Glomerular visceral epithelial cell (primary cell): ENCODE measurements around the gene EPHX1.
A peak's percentile ranks its signal among the peaks of the same experiment; 100 is the strongest.
"Not testable (repeated sequence)": the region's sequence is repeated elsewhere in the genome, so short reads cannot be mapped to it uniquely, and the experiment has no call there.

ENCODE experiments used
- DNase-seq: peaks from one replicate; pipeline ENCODE4 v3.0.0-alpha.2; 2016; ENCODE audit errors: extremely low spot score

EPHX1 gene

DNA sequence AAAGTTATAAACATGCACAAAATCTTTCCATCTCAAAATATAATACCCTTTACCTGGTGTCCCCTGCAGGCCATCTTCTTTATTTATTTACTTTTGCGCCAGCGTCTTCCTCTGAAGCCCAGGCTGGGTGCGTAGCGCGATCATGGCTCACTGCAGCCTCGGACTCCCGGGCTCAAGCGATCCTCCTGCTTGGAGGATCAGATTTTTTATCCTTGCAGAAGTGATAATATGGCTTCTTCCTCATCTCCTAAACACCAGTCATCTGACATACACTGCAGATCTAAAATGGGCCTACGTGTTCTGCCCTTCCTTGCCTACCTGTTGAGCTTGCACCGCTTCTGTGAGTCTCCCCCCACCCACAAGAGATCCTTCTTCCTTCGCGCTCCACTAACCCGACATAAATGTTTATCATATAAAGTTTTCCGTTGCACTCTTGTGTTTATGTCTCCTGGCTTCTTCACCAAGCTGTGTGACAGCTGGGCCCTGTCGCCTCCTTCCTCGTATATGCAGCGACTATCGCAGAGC is 32.8 kb upstream of the EPHX1 start:
- no peak for DNase-seq

DNA sequence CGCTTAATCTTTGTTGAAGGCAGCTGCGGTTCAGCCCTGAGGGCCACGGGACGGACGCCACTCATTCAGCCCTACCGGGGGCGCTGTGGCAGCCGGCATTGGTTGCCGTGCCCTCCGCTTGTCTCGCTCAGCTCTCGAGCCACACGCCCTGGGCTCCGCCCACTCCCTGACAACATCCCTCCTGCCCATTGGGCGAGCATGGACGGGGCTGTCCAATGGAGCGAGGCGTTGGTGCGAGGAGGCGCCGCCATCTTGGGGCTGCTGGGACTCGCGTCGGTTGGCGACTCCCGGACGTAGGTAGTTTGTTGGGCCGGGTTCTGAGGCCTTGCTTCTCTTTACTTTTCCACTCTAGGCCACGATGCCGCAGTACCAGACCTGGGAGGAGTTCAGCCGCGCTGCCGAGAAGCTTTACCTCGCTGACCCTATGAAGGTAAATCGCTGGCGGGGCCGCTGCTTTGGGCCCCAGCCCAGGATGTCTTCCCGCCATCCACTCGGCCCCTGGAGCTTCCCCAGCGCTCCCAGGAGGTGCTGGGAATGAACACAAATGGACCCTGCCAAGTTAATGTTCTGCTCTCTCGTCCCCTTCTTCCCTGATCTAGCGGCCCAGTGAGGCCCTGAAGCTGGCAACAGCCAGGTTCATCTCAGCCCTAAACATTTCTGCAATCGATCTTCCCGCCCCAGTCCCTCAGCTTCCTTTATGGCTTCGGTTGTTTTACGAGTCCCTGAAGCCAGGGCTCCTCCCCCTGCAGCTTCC is 32.2 kb upstream of the EPHX1 start, which contains the start of gene SRP9:
SRP9 (plus strand) TSS at position 244 of the 754 bp plus-strand sequence; CDS start at position 359, 115 bp downstream.
- DNase-seq: peak; percentile 99

DNA sequence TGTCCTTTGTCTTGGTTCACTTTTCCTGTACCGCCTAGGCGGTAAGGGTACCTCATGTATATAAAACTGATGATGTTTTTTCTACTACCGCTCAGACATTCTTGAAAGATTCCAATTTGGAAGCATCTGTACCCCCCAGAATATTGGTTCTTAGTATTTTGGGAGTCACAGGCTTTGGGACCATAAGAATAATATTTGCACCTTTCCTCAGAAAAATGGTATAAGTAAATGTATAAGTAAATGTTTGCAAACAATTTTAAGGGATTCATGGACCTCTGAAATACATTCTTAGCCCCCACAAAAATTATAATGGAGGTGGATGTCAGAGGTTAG is 31.6 kb upstream of the EPHX1 start:
- DNase-seq: no peak

DNA sequence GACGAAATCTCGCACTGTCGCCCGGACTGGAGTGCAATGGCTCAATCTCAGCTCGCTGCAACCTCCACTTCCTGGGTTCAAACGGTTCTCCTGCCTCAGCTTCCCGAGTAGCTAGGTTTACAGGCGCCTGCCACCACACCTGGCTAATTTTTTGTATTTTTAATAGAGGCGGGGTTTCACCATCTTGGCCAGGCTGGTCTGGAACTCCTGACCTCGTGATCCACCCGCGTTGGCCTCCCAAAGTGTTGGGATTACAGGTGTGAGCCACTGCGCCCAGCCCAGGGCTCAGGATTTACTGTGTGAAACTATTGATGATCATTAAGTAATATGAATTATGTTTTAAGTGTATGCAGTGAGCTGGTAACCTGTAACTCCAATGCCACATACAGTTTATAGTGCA is 30.8 kb upstream of the EPHX1 start:
- not testable (repeated sequence) for DNase-seq

DNA sequence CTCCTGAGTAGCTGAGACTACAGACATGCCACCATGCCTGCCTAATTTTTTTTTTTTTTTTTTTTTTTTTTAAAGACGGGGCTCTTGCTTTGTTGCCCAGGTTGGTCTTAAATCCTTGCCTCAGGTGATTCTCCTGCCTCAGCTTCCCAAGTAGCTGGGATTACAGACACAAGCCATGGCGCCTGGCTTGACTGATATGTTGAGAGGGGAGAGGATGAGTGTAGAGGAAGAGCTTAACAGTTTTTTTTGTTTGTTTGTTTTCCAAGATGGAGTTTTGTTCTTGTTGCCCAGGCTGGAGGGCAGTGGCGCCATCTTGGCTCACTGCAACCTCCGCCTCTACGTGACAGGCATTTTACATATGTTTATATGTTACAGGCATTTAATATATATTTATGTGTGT is 29.8 kb upstream of the EPHX1 start:
- DNase-seq: no peak

DNA sequence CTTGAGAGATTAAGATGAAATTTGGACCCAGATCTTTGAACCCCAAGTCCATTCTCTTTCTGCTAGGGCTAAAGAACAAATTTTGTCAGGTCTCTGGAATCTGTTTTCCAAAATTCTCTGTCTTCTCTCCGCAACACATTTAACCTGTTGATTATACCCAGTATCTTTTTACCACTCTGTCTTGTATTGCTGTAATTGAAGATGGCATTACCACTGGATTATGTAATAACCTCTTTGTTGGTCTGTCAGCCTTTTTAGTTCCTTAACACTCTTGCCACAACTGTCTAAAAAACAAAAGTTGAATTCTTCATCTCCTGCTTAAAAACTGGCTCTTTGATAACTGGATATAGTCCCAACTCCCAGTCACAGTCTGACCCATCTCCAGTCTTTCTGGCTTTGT is 29.3 kb upstream of the EPHX1 start:
- no peak for DNase-seq

DNA sequence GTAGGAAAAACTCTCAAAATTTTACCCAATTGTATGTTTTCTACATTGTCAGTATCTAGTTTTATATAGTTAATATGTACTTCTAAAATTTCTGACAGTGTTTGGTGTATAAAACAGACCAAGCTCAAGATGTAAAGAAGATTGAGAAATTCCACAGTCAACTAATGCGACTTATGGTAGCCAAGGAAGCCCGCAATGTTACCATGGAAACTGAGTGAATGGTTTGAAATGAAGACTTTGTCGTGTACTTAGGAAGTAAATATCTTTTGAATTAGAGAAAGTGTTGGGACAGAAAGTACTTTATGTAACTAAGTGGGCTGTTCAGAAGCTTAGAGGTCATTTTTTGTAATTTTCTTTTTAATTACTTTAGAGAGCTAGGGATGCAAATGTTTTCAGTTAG is 20.8 kb upstream of the EPHX1 start:
- not testable (repeated sequence) for DNase-seq

DNA sequence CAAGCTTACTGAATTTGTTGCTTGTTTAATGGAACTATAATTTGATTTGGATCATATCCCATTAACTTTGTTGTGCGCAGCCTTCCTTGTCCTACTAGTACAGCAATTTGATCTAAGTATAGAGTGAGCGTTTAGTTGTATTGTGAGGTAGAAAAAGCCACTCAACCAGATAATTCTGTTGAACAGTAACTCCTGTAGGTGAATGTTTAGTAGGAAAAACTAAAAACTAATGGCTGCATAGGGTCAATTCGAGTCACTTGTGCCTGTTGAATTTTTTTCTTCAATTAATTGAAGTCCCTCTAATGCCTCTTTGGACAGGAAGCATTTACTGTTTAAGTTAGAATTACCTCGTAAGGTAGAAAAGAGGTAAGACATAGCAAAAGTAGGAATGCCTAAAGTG is 15.0 kb upstream of the EPHX1 start:
- DNase-seq: no peak

DNA sequence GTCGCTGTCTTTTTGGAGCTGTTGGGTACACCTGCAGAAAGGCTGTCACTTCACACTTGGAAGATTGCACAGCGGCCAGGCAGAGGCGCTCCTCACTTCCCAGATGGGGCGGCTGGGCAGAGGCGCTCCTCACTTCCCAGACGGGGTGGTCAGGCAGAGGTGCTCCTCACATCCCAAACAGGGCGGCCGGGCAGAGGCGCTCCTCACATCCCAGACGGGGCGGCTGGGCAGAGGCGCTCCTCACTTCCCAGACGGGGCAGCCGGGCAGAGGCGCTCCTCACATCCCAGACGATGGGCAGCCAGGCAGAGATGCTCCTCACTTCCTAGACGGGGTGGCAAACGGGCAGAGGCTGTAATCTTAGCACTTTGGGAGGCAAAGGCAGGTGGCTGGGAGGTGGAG is 13.8 kb upstream of the EPHX1 start:
- not testable (repeated sequence) for DNase-seq

DNA sequence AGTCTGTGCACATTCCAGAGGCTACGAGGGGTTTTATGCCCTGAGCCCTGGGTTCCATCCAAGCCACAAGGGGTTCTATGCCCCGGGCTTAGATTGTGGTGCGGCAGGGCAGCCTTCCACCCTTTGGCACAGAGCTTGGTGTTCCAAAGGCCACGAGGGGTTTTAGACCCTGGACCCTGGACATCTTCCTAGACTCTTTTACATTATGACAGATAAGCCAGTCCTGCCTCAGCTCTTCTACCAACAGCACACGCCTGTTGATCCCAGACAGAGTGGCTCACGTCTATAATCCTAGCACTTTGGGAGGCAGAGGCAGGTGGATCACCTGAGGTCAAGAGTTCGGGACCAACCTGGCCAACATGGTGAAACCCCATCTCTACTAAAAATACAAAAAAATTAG is 8.8 kb upstream of the EPHX1 start:
- DNase-seq: not testable (repeated sequence)

DNA sequence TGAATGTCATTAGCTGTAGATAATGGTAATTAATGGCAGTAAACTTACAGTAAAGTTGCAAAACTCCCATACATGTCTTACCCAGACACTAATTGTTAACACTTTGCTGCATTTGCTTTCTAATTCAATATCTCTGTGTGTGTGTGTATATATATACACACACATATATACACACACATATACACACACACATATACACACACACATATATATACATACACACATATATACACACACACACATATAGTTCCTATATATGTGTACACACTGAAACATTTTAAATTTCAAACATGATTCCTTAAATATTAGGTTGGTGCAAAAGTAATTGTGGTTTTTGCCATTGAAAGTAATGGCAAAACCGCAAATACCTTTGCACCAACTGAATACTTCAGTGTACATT is 3.7 kb upstream of the EPHX1 start:
- DNase-seq: no peak

DNA sequence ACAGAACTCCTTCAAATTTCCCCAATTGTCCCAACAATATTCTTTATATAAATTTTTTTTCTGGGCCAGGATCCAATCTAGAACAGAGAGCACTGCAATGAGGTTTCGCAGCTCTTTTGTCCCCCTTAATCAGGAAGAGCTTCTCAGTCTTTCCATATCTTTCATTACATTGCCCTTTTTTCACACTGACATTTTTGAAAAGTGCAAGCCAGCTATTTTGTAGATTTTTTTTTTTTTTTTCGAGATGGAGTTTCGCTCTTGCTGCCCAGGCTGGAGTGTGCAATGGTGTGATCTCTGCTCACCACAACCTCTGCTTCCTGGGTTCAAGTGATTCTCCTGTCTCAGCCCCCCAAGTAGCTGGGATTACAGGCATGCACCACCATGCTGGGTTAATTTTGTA is 3.2 kb upstream of the EPHX1 start:
- not testable (repeated sequence) for DNase-seq

DNA sequence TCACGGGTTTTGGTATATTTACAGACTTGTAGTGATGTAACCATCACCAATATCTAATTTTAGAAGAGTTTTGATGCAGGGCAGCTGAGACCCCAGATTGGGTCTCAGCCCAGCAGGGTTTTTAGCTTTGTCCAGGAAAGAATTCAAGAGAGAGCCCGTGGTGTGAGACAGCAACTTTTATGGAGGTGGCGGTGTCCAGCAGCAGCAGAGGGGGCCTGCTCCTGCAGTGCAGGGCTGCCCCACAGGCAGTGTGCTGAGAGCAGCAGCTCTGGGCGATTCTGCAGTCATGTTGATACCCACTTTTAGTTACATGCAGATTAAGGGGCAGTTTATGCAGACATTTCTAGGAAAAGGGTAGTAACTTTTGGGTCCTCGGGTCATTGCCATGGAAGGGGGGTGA is 1.8 kb upstream of the EPHX1 start:
- no peak for DNase-seq

DNA sequence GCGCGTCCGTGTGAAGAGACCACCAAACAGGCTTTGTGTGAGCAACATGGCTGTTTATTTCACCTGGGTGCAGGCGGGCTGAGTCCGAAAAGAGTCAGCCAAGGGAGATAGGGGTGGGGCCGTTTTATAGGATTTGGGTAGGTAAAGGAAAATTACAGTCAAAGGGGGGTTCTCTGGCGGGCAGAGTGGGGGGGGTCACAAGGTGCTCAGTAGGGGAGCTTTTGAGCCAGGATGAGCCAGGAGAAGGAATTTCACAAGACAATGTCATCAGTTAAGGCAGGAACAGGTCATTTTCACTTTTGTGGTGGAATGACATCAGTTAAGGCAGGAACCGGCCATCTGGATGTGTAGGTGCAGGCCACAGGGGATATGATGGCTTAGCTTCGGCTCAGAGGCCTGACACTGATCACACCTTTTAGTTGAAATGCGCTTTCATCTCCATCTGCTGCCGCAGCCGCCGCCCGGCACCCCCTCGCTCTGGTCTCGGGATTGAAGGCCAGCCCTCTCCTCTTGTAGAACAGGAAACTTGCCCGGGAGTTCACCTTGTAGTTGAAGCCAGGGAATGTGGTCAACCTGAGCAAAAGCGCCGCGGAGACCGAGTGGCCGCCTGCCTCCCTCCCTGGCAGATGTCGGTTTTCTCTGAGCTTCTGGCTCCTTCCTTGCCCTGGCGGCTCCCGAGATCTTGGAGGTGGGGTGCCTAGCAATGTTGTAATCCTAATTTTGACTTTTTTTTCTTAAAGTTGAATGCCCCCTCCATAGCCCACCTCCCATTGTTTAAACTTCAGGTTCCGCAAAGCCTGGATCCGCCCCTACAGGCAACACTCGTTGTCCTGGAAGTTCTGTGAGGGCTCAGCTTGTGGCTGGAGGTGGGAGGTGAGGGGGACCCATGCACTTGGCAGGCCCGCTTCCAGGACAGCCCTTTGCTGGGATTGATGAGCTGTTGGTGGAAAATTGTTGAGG is 935 bp downstream of the EPHX1 start:
- DNase-seq: peak; percentile 61

DNA sequence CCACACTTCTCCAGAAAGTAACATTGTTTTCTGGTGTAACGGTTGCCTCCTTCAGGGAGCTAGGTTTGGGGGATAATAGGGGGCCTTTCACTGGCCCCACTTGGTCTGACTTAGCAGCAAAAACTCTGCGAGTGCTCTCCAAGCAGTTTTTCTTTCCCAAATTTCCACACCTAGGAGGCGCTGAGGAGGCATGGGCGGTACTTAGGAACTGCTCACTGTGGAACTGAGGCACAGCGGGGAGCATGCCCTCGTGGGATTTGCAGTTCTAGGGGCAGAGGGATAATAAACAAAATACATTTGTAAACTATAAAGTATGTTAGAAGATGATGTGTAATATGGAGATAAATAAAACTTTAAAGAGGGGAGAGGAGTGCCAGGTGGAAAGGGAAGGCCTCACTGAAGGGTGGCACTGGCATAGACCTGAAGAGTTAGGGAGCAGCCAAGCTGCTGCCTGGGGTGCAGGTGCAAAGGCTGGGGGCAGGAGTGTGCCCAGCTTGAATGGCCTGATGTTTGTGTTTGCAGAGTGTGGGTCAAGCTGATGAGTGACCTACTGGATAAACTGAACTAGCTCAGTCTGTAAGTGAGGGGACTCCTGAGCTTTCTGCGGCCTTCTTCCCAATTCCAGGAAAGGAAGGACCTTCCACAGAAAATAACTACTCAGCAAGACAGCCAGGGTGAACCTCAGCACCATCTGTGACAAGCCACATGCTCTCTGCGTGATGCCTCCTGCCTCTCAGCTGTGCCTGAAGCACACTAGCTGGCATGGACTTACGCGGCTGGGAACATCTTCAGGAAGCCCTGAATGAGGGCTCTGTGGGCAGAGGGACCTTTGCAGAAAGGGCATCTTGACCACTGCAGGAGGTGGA is 1.9 kb downstream of the EPHX1 start:
- no peak for DNase-seq

DNA sequence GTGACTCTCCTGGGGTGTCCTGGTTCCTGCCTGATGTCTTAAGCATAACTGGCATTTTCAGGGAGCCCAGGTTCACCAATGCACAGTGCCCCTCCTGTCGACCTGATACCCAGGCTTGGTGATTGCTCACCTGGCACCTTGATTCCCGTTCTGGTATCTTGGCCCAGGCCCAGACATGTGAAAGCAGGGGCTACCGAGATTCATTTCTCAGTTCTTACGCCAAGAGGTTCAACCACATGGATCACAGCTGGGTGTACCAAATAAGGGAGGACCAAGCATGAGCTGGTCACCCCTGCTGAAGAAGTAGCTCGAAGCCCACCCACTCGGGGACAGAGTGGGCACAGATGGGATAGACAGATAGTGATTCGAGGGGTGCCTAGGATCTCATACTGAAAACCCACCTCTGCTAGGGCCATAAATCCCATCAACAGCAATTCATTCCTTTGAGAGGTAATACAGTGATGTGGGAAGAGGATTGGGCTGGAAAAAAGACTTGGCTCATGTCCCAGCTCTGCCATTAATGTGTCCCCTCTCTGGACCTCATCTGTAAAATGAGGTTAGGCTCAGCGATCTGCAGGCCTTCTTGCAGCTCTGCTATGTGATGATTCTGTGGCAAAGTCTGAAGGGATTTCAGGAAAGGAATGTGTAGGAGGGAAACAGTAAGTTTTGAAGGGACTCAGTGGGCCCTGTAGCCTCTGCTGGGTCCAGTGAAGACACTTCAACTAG is 2.7 kb downstream of the EPHX1 start:
- DNase-seq: no peak

DNA sequence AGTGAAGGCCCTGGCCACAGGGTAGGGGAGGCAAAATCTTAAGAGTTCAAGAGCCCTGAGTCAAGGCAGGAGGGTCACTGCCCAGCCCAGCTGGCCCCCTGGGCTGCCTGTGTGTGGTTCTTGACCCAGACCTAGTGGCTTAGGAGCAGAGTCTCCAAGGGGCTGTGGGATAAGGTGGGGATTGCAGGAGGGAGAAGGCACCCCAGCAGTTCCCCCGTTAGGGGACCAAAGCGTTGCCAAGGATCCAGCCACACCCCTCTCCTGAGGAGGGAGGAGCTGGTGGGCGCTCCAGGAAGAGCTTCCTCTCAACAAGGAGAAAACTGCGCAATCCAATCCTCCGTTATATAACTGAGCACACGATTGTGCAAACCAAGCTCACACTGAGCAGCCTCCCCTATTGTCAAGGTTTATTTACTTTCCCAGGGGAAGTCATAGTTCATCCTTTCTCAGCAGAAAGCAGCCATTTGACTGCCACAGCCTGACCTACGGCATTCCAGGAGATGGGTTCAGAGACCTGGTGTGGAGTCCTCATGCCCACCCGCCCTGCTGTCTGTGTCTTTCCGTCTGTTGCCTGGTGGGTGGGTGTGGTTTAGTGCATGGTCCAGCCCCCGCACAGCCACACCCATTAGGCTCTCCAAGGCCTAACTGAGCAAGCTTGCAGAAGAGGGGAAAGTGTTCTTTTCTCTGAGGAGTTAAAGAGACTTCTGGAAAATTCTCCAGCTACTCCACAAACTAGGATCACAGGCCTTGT is 3.5 kb downstream of the EPHX1 start:
- DNase-seq: no peak

DNA sequence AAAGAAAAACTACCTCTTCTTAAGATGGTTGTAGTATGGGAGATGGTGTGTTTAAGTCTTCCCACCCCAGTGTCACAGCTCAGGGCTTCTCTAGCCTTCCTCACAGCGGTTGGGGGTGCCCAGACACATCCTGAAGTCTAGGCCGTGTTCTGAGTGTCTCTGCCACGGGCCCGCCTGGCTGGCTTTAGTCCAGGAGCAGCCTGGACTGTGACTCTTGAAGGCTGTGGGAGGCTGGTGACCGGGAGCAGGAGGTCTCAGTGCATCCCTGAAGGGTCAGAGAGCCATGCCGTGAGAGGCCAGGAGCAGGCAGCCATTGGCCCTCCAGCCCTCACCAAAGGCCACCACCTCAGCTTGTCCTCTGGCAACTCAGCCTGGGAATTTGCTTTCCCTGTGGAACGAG is 4.5 kb downstream of the EPHX1 start:
- no peak for DNase-seq

DNA sequence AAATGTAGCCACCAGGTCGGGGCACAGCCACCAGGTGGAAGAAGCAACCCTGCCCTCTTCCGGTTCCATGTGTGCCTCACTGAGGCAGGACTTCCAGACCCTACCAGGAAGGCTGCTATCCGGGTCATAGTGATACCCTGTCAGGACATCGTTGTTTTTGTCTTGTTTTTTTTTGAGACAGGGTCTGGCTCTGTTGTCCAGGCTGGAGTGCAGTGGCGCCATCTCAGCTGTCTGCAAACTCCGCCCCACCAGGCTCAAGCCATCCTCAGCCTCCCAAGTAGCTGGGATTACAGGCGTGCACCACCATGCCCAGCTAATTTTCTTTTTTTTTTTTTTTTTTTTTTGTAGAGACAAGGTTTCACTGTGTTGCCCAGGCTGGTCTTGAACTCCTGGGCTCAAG is 5.2 kb downstream of the EPHX1 start:
- not testable (repeated sequence) for DNase-seq

DNA sequence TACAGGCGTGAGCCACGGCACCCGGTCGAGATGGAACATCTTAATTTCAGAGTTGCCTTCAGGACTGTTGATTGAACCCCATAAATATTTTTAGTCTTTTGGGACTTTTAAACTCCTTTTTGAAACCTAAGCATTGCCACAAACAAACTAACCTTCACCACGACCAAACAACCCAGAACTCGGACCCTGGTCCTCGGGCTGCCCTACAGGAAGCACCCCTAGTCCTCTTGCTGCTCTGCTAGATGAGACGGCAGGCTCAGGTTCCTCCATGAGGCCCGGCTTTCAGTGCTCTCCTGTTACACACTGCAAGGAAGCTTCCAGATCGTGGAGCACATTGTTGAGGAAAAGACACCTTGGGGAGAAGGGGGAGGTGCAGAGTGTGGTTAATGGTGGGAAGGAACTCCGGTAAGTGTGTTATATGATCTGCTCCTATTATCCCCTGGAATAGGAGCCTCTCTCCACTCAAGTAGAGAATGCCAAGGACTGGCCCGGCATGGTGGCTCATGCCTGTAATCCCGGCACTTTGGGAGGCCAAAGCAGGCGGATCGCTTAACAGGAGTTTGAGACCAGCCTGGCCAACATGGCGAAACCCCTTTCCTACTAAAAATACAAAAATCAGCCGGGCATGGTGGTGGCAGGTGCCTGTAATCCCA is 5.7 kb downstream of the EPHX1 start:
- DNase-seq: no peak
